Liver (tissue), 9 donors: ENCODE results near the gene PCDH9. TPM values are rescaled to one million over a fixed set of nuclear protein-coding genes. Genes with fewer than 3 reads are reported as not detected.

Source experiments
- DNase-seq: peaks from one replicate; pipeline ENCODE4 v3.0.0-alpha.2; 2017; ENCODE audit warnings: low spot score
- H3K27ac ChIP-seq, 2 donors: one replicate each; pipeline ENCODE4 v1.7.0; 2013; ENCODE audit warnings: inconsistent platforms in 2 of 2, low read length in 2 of 2, control low read depth in 1 of 2, low read depth in 1 of 2, mild to moderate bottlenecking in 1 of 2
- H3K27me3 ChIP-seq, 4 donors: one replicate each; pipeline versions ENCODE4 v1.6.1 to v1.7.0; 2013; ENCODE audit warnings: low read length in 3 of 4, inconsistent platforms in 1 of 4, mild to moderate bottlenecking in 1 of 4, moderate library complexity in 1 of 4; ENCODE audit not compliant: control insufficient read depth in 4 of 4, insufficient read depth in 4 of 4
- H3K36me3 ChIP-seq, 4 donors: one replicate each; pipeline versions ENCODE4 v1.6.1 to v1.7.0; 2013; ENCODE audit warnings: low read length in 3 of 4, mild to moderate bottlenecking in 3 of 4, low read depth in 1 of 4, moderate library complexity in 1 of 4; ENCODE audit not compliant: control insufficient read depth in 4 of 4, insufficient read depth in 3 of 4
- H3K4me1 ChIP-seq, 4 donors: one replicate each; pipeline versions ENCODE4 v1.6.1 to v1.7.0; 2013; ENCODE audit warnings: low read length in 3 of 4, mild to moderate bottlenecking in 3 of 4, moderate library complexity in 1 of 4; ENCODE audit not compliant: control insufficient read depth in 4 of 4, insufficient read depth in 4 of 4
- H3K4me3 ChIP-seq, 3 donors: one replicate each; pipeline versions ENCODE4 v1.6.1 to v1.7.0; 2013; ENCODE audit warnings: low read length in 3 of 3, control low read depth in 1 of 3, low read depth in 1 of 3, mild to moderate bottlenecking in 1 of 3
- H3K9ac ChIP-seq, 2 donors: one replicate each; pipeline ENCODE4 v1.7.0; 2013; ENCODE audit warnings: low read length in 2 of 2, mild to moderate bottlenecking in 2 of 2, moderate library complexity in 2 of 2, control low read depth in 1 of 2, low read depth in 1 of 2
- H3K9me3 ChIP-seq, 4 donors: one replicate each; pipeline versions ENCODE4 v1.6.1 to v1.7.0; 2013; ENCODE audit warnings: low read length in 3 of 4; ENCODE audit not compliant: control insufficient read depth in 4 of 4
- ATF3 ChIP-seq: IDR thresholded peaks from 2 replicates; pipeline ENCODE4 v1.6.1; 2016; ENCODE audit warnings: antibody characterized with exemption
- CTCF ChIP-seq: fragments of 150-350 bp; IDR thresholded peaks from 2 replicates; pipeline ENCODE4 v1.5.1; 2017; ENCODE audit warnings: improper control_type of control experiment, low read depth, low read length; ENCODE audit not compliant: missing input control
- EGR1 ChIP-seq, 2 donors: IDR thresholded peaks; 2 replicates each; pipeline ENCODE4 v1.6.1; 2016 to 2018; ENCODE audit warnings: antibody characterized with exemption in 2 of 2, low read depth in 2 of 2
- FOXA1 ChIP-seq: IDR thresholded peaks from 2 replicates; pipeline ENCODE4 v1.6.1; 2016; ENCODE audit warnings: antibody characterized with exemption
- FOXA2 ChIP-seq: IDR thresholded peaks from 2 replicates; pipeline ENCODE4 v1.6.1; 2016; ENCODE audit warnings: antibody characterized with exemption
- GABPA ChIP-seq, 2 donors: IDR thresholded peaks in 1 of 2; conservative IDR thresholded peaks in 1 of 2; 2 replicates each; pipeline ENCODE4 v1.6.1; 2016; ENCODE audit warnings: antibody characterized with exemption in 2 of 2, mild to moderate bottlenecking in 1 of 2, moderate library complexity in 1 of 2
- HNF4A ChIP-seq, 2 donors: conservative IDR thresholded peaks; 2 replicates each; pipeline ENCODE4 v1.6.1; 2016; ENCODE audit warnings: antibody characterized with exemption in 2 of 2, mild to moderate bottlenecking in 2 of 2
- HNF4G ChIP-seq: IDR thresholded peaks from 2 replicates; pipeline ENCODE4 v1.6.1; 2016; ENCODE audit warnings: antibody characterized with exemption
- JUND ChIP-seq, 2 donors: IDR thresholded peaks; 2 replicates each; pipeline ENCODE4 v1.6.1; 2016; ENCODE audit warnings: antibody characterized with exemption in 2 of 2
- MAX ChIP-seq: IDR thresholded peaks from 2 replicates; pipeline ENCODE4 v1.6.1; 2016; ENCODE audit warnings: antibody characterized with exemption
- NR2F2 ChIP-seq: IDR thresholded peaks from 2 replicates; pipeline ENCODE4 v1.6.1; 2016; ENCODE audit warnings: antibody characterized with exemption
- RAD21 ChIP-seq, 2 donors: IDR thresholded peaks; 2 replicates each; pipeline ENCODE4 v1.6.1; 2016; ENCODE audit warnings: antibody characterized with exemption in 2 of 2, mild to moderate bottlenecking in 2 of 2
- REST ChIP-seq: IDR thresholded peaks from 2 replicates; pipeline ENCODE4 v1.6.1; 2016; ENCODE audit warnings: antibody characterized with exemption, mild to moderate bottlenecking
- RXRA ChIP-seq, 2 donors: IDR thresholded peaks; 2 replicates each; pipeline ENCODE4 v1.6.1; 2017 to 2018; ENCODE audit warnings: antibody characterized with exemption in 2 of 2, mild to moderate bottlenecking in 1 of 2
- SP1 ChIP-seq: IDR thresholded peaks from 2 replicates; pipeline ENCODE4 v1.6.1; 2018; ENCODE audit warnings: antibody characterized with exemption, mild to moderate bottlenecking
- TAF1 ChIP-seq: conservative IDR thresholded peaks from 2 replicates; pipeline ENCODE4 v1.6.1; 2016; ENCODE audit warnings: antibody characterized with exemption, mild to moderate bottlenecking
- YY1 ChIP-seq: IDR thresholded peaks from 2 replicates; pipeline ENCODE4 v1.6.1; 2016; ENCODE audit warnings: antibody characterized with exemption, mild to moderate bottlenecking
- ZBTB33 ChIP-seq: IDR thresholded peaks from 2 replicates; pipeline ENCODE4 v1.6.1; 2016; ENCODE audit warnings: antibody characterized with exemption
- WGBS: extraction: QIAGEN DNeasy Blood & Tissue Kit; methylation state at CpG from one replicate; pipeline ENCODE4 v1.1.7; 2013; 5-methylcytosine and 5-hydroxymethylcytosine counted together
- polyA plus RNA-seq, 2 donors: library from polyadenylated mRNA; stranded (reverse) in 1 of 2; unstranded in 1 of 2; fragments of 200-250 nt in 1 of 2; fragments of >200 nt in 1 of 2; fragmentation: Nextera tagmentation in 1 of 2; extraction: Ambion mirVana in 1 of 2; gene quantifications; one replicate each; pipeline versions ENCODE4 v1.2.1 to v1.2.3, GENCODE V29; 2013 to 2015
- total RNA-seq, 2 donors: library from RNA; depleted of rRNA; stranded (reverse); fragments of >200 nt; gene quantifications; one replicate each; pipeline ENCODE4 v1.2.3, GENCODE V29; 2014
- donor health status: healthy.
- donor health status: healthy.
- donor health status: healthy.
- donor health status: healthy.
- donor health status: healthy.

PCDH9 gene
- total and polyA plus RNA-seq, 4 donors = 0.90 to 4.0 (median 2.2) TPM

- Histone ChIP-seq H3K9ac (no peak overlapping the region), H3K4me1 (peaks cover 0 to 12% (median 7%) of the 10 kb centered on the region in 4 donors), H3K4me3 (no peak overlapping the region), H3K27me3 (peaks cover 0 to 3% (median 0%) of the 10 kb centered on the region in 4 donors), H3K36me3 (no peaks in the 10 kb centered on the region), H3K27ac (no peak overlapping the region), H3K9me3 (no peaks in the 10 kb centered on the region)
- WGBS = 54% methylated on average over 1 of the region's 1 CpG
- DNase-seq = no peak
- no peak for TF ChIP-seq SP1
- no peak for TF ChIP-seq ZBTB33
- TF ChIP-seq FOXA1 = no peak
- no peak for TF ChIP-seq REST
- TF ChIP-seq NR2F2 = no peak
- no peak for TF ChIP-seq FOXA2
- TF ChIP-seq HNF4A (conservative IDR thresholded peaks at IDR 0.05) = no peak
- TF ChIP-seq EGR1 (IDR thresholded peaks at IDR 0.05; ENCODE audit: low read depth in 2 of 2) = no peak
- no peak for TF ChIP-seq HNF4G
- TF ChIP-seq GABPA (IDR thresholded peaks at IDR 0.05 in 1 of 2, conservative IDR thresholded peaks at IDR 0.05 in 1 of 2) = no peak
- no peak for TF ChIP-seq YY1
- no peak for TF ChIP-seq RXRA (IDR thresholded peaks at IDR 0.05)
- TF ChIP-seq CTCF = no peak
- TF ChIP-seq ATF3 = no peak
- TF ChIP-seq MAX = no peak
- TF ChIP-seq RAD21 (IDR thresholded peaks at IDR 0.05) = no peak
- no peak for TF ChIP-seq JUND (IDR thresholded peaks at IDR 0.05)
- no peak for TF ChIP-seq TAF1
These were observed 233.6 kb downstream of the PCDH9 start for GRCh38 chr13:66996503-66996902.
